ENCODE results near the gene GOPC.
"Not testable (repeated sequence)": the region's sequence is repeated elsewhere in the genome, so short reads cannot be mapped to it uniquely, and the experiment has no call there.

GOPC gene

GRCh38 chr6:117517995-117518394 is 84.3 kb downstream of the GOPC start:
- WGBS (ENCODE audit: insufficient coverage, insufficient read length), result no CpG with 5 or more reads among the region's 5 CpGs
- not testable (repeated sequence) for H3K36me3 ChIP-seq (ENCODE audit: control insufficient read depth, insufficient read depth, low read length); H3K27me3 ChIP-seq (ENCODE audit: control insufficient read depth, insufficient read depth, low read length); H3K4me1 ChIP-seq (ENCODE audit: control insufficient read depth, insufficient read depth, low read length); DNase-seq (ENCODE audit: low read depth, low spot score); H3K27ac ChIP-seq (ENCODE audit: low read length); H3K4me3 ChIP-seq (ENCODE audit: low read length); H3K9me3 ChIP-seq (ENCODE audit: control insufficient read depth, insufficient read depth, low read length)

- Histone ChIP-seq H3K27ac (ENCODE audit: low read length) (no peak overlapping the region), H3K27me3 (ENCODE audit: control insufficient read depth, insufficient read depth, low read length) (no peaks in the 10 kb centered on the region), H3K4me1 (ENCODE audit: control insufficient read depth, insufficient read depth, low read length) (no peaks in the 10 kb centered on the region), H3K4me3 (ENCODE audit: low read length) (no peak overlapping the region), H3K36me3 (ENCODE audit: control insufficient read depth, insufficient read depth, low read length) (no peaks in the 10 kb centered on the region), H3K9me3 (ENCODE audit: control insufficient read depth, insufficient read depth, low read length) (no peaks in the 10 kb centered on the region)
- DNase-seq (ENCODE audit: low read depth, low spot score), result no peak
Measured at GRCh38 chr6:117515326-117515725, 87.0 kb downstream of the GOPC start.

- no peak overlapping the region for H3K27ac ChIP-seq (ENCODE audit: low read length)
- DNase-seq (ENCODE audit: low read depth, low spot score), result no peak
- no CpG with 5 or more reads among the region's 1 CpG for WGBS (ENCODE audit: insufficient coverage, insufficient read length)
- no peaks in the 10 kb centered on the region for H3K4me1 ChIP-seq (ENCODE audit: control insufficient read depth, insufficient read depth, low read length)
- H3K36me3 ChIP-seq (ENCODE audit: control insufficient read depth, insufficient read depth, low read length), result no peaks in the 10 kb centered on the region
- no peaks in the 10 kb centered on the region for H3K27me3 ChIP-seq (ENCODE audit: control insufficient read depth, insufficient read depth, low read length)
- H3K4me3 ChIP-seq (ENCODE audit: low read length), result no peak overlapping the region
- H3K9me3 ChIP-seq (ENCODE audit: control insufficient read depth, insufficient read depth, low read length), result no peaks in the 10 kb centered on the region
Measured at GRCh38 chr6:117514655-117515054, 87.7 kb downstream of the GOPC start.

- Histone ChIP-seq H3K27ac (ENCODE audit: low read length) (no peak overlapping the region), H3K9me3 (ENCODE audit: control insufficient read depth, insufficient read depth, low read length) (no peaks in the 10 kb centered on the region), H3K27me3 (ENCODE audit: control insufficient read depth, insufficient read depth, low read length) (no peaks in the 10 kb centered on the region), H3K4me1 (ENCODE audit: control insufficient read depth, insufficient read depth, low read length) (no peaks in the 10 kb centered on the region), H3K4me3 (ENCODE audit: low read length) (no peak overlapping the region), H3K36me3 (ENCODE audit: control insufficient read depth, insufficient read depth, low read length) (no peaks in the 10 kb centered on the region)
- WGBS (ENCODE audit: insufficient coverage, insufficient read length), result no CpG with 5 or more reads among the region's 7 CpGs
- DNase-seq (ENCODE audit: low read depth, low spot score), result no peak
Measured at GRCh38 chr6:117513778-117514365, 88.4 kb downstream of the GOPC start.

- WGBS (ENCODE audit: insufficient coverage, insufficient read length), result no CpG with 5 or more reads among the region's 2 CpGs
Measured at GRCh38 chr6:117512987-117513573, 89.2 kb downstream of the GOPC start.

GRCh38 chr6:117512056-117512828 is 90.1 kb downstream of the GOPC start:
- Histone ChIP-seq H3K36me3 (ENCODE audit: control insufficient read depth, insufficient read depth, low read length) (no peaks in the 10 kb centered on the region), H3K9me3 (ENCODE audit: control insufficient read depth, insufficient read depth, low read length) (no peaks in the 10 kb centered on the region), H3K4me1 (ENCODE audit: control insufficient read depth, insufficient read depth, low read length) (no peaks in the 10 kb centered on the region), H3K4me3 (ENCODE audit: low read length) (no peak overlapping the region), H3K27me3 (ENCODE audit: control insufficient read depth, insufficient read depth, low read length) (no peaks in the 10 kb centered on the region), H3K27ac (ENCODE audit: low read length) (no peak overlapping the region)
- WGBS (ENCODE audit: insufficient coverage, insufficient read length), result 100% methylated on average over 1 of the region's 7 CpGs
- no peak for DNase-seq (ENCODE audit: low read depth, low spot score)

More at GRCh38 chr6:117512987-117513573, 89.2 kb downstream of the GOPC start:
- H3K27ac ChIP-seq (ENCODE audit: low read length), result no peak overlapping the region
- no peak overlapping the region for H3K4me3 ChIP-seq (ENCODE audit: low read length)
- no peak for DNase-seq (ENCODE audit: low read depth, low spot score)
- no peaks in the 10 kb centered on the region for H3K9me3 ChIP-seq (ENCODE audit: control insufficient read depth, insufficient read depth, low read length)
- no peaks in the 10 kb centered on the region for H3K4me1 ChIP-seq (ENCODE audit: control insufficient read depth, insufficient read depth, low read length)
- no peaks in the 10 kb centered on the region for H3K27me3 ChIP-seq (ENCODE audit: control insufficient read depth, insufficient read depth, low read length)
- no peaks in the 10 kb centered on the region for H3K36me3 ChIP-seq (ENCODE audit: control insufficient read depth, insufficient read depth, low read length)
